ENCODE measurements around the gene AHDC1.

Gene AHDC1

DNA sequence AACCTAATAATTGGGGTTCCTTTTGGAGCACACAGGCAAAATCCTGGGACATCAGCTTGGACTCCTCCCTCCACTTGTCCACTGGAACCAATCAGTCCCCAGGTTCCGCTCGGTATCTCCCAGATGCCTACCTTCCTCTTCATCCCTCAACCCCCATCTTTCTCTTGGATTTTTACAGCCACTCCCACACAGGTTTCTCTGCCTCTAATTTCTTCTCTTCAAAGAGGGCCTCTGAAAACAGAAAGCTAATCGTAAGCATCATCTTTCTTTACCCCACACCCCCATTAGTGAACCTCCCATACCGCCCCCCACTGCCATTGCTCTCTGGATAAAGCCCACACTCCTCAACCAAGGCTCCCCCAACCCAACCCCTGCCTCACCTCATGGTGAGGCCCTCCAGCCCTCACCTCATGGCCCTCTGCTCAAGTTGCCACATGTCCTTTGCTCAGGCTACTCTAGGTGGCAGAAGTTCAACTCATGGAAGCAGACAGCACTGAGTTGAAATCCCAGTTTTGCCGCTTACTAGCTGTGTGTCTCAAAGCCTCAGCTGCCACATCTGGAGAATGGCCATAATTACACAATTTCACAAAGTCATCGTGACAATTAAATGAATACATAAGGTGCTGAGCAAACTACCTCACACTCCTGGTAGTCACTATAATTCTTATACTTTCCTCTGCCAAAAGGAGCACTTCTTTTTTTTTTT lies 95.8 kb downstream of the AHDC1 start:
- no peak overlapping the region for H3K4me3 ChIP-seq (ENCODE audit: low read depth in 1 of 2, low read length in 1 of 2)
- TF ChIP-seq, protein P1, sequence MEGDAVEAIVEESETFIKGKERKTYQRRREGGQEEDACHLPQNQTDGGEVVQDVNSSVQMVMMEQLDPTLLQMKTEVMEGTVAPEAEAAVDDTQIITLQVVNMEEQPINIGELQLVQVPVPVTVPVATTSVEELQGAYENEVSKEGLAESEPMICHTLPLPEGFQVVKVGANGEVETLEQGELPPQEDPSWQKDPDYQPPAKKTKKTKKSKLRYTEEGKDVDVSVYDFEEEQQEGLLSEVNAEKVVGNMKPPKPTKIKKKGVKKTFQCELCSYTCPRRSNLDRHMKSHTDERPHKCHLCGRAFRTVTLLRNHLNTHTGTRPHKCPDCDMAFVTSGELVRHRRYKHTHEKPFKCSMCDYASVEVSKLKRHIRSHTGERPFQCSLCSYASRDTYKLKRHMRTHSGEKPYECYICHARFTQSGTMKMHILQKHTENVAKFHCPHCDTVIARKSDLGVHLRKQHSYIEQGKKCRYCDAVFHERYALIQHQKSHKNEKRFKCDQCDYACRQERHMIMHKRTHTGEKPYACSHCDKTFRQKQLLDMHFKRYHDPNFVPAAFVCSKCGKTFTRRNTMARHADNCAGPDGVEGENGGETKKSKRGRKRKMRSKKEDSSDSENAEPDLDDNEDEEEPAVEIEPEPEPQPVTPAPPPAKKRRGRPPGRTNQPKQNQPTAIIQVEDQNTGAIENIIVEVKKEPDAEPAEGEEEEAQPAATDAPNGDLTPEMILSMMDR (IDR thresholded peaks at IDR 0.05) = no peak
- H3K27me3 ChIP-seq = no peaks in the 10 kb centered on the region
- no peaks in the 10 kb centered on the region for H3K9me3 ChIP-seq
- H3K27ac ChIP-seq = no peak overlapping the region
- H3K4me1 ChIP-seq (ENCODE audit: control insufficient read depth in 1 of 2, insufficient read depth in 1 of 2, low read depth in 1 of 2, low read length in 1 of 2) = no peaks in the 10 kb centered on the region
- H3K36me3 ChIP-seq = no peaks in the 10 kb centered on the region

DNA sequence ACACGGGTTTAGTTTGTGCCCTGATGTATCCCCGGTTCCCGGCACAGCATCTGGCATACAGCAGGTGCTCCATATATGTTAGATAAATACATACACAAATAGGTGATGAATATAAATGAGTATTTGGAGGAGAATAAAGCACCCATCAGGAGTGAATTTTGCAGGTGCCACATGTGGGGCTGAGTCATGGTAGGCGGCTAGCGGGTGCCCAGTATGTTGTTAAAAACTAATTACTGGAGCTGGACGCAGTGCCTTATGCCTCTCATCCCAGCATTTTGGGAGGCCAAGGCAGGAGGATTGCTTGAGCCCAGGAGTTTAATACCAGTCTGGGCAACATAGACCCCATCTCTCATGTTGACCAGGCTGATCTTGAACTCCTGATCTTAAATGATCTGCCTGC lies 97.2 kb downstream of the AHDC1 start:
- H3K27ac ChIP-seq = no peak overlapping the region
- H3K4me1 ChIP-seq (ENCODE audit: control insufficient read depth in 1 of 2, insufficient read depth in 1 of 2, low read depth in 1 of 2, low read length in 1 of 2) = no peaks in the 10 kb centered on the region
- no peaks in the 10 kb centered on the region for H3K36me3 ChIP-seq
- no peaks in the 10 kb centered on the region for H3K9me3 ChIP-seq
- H3K4me3 ChIP-seq (ENCODE audit: low read depth in 1 of 2, low read length in 1 of 2) = no peak overlapping the region
- TF ChIP-seq, protein P1 (IDR thresholded peaks at IDR 0.05) = no peak
- H3K27me3 ChIP-seq = no peaks in the 10 kb centered on the region

DNA sequence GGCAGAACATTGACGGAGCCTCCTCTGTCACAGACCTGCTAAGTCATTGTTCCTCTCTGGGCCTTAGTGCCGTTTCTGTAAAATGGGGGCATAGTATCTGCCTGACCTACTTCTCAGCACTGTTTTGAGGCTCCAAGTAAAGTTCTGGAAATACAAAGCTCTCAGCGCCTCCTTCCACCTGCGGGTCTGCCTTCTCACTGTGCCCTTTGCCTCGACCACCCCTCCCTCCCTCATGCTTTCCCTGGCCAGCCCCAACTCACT lies 98.6 kb downstream of the AHDC1 start:
- Histone ChIP-seq H3K9me3 (no peaks in the 10 kb centered on the region), H3K4me1 (ENCODE audit: control insufficient read depth in 1 of 2, insufficient read depth in 1 of 2, low read depth in 1 of 2, low read length in 1 of 2) (no peaks in the 10 kb centered on the region), H3K27ac (no peak overlapping the region), H3K27me3 (no peaks in the 10 kb centered on the region), H3K36me3 (no peaks in the 10 kb centered on the region), H3K4me3 (ENCODE audit: low read depth in 1 of 2, low read length in 1 of 2) (no peak overlapping the region)
- TF ChIP-seq, protein P1 (IDR thresholded peaks at IDR 0.05) = no peak

DNA sequence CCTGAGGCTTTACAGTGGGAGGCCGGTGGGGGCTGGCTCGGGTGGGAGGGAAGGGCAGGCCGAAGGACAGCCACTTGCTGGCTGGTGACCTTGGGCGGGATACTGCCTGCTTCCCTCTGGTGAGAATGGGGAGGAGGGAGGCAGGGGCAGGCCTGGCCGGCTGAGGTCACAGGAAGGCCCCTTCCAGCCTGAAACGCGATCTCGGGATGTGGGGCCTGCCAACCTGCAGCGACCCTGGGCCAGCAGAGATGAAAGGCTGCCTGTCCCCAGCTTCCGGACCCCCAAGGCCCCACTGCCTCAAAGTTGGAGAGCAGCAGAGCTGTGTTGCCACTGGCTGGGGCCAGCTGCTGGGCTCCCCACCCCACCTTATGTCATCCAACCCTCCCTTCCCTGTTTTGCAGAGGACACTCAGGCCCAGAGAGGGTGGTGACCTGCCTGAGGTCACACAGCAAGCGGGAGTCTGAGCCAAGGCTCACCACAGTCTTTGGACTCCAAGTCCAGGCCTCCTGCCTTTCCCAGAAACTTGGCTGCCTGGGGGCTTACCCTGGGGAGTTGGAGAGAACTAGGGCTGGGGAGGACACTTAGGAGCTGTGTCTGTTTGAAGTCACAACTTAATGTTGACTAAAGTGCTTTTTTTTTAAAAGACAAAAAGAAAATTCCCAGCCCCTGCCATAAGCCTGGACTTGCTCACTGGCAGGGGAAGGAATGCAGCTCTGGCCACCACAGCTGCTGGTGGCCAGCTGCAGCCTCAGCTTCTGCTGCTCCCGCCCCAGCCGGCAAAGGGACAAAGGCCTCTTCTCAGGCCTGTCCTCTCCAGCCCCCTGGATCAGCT lies 99.1 kb downstream of the AHDC1 start:
- Histone ChIP-seq H3K27me3 (no peaks in the 10 kb centered on the region), H3K4me3 (ENCODE audit: low read depth in 1 of 2, low read length in 1 of 2) (no peak overlapping the region), H3K36me3 (no peaks in the 10 kb centered on the region), H3K4me1 (ENCODE audit: control insufficient read depth in 1 of 2, insufficient read depth in 1 of 2, low read depth in 1 of 2, low read length in 1 of 2) (no peaks in the 10 kb centered on the region), H3K27ac (no peak overlapping the region), H3K9me3 (no peaks in the 10 kb centered on the region)
- TF ChIP-seq, protein P1 (IDR thresholded peaks at IDR 0.05) = no peak

DNA sequence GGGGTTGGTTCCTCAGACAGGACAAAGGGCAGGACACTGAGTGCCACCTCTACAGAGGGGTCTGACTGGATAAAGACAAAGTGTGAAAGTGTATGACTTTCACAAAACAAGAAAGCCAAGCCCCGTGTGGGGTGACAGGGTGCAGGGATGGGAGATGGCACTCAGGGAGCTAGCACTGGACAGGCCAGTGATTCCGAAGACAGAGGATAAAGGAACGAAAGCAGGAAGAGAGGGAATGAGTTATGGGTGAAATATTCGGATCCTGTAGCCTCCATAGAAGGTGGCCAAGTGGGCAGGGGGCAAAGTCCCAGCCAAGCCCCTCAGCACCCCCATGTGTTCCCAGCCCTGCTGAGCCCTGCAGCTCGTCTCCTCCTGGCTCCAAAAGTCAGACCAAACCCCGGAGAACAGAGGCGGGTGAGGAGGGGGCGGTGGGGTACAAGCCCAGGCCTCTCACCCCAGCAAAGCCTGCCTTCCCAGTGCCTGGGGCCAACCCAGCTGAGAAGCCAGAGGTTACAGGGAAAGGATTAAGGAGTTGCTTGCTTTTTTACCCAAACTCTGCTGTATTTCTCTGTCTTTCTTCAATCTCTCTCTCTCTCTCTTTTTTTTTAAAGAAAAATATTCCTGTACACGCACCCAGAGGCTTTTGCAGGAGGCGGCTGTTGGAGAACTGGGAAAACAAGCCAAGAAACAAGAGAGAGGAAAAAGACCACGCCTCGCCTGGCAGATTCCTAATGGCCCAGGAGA lies 99.9 kb downstream of the AHDC1 start:
- Histone ChIP-seq H3K9me3 (no peaks in the 10 kb centered on the region), H3K27me3 (no peaks in the 10 kb centered on the region), H3K4me1 (ENCODE audit: control insufficient read depth in 1 of 2, insufficient read depth in 1 of 2, low read depth in 1 of 2, low read length in 1 of 2) (no peaks in the 10 kb centered on the region), H3K27ac (no peak overlapping the region), H3K4me3 (ENCODE audit: low read depth in 1 of 2, low read length in 1 of 2) (no peak overlapping the region), H3K36me3 (no peaks in the 10 kb centered on the region)
- TF ChIP-seq, protein P1 (IDR thresholded peaks at IDR 0.05) = no peak
